ENCODE measurements around the gene MITF. TPM values are rescaled to one million over a fixed set of nuclear protein-coding genes. Genes with fewer than 3 reads are reported as not detected.

The MITF gene
- total and polyA plus RNA-seq, 4 donors, result 0.91 to 2.9 (median 2.3) TPM

DNA sequence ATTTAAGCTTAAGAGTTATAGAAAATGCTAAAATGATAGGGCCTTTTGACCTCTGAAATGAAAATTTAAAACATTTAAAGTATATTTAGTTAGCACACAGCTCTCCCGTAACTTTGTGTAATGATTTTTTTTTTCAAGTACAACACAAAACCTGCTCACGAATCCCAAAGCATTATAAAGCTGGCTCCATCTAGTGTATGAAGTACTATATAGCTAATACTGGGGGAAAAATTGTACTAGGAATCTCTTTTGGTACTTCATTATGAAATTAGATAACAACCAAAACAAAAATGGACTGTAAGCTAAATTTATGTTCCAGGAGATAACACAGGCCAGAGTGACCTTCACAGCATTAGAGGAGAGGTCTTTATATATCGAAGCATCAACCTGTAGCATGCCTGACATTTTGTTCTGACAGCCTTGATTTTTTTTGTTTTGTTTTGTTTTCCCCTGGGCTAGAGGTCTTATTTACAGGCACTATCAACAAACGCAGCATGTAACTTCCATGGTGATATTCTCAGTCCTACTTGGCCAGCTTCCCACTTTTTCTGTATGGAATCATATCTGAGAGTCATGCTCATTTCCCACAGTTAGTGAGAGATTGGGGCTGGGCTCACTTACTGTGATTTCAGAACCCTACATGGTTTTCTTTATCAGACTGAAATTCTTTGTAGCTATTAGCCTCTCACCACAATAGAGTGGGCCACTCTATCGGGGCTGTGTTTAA lies 116.3 kb downstream of the MITF start:
- H3K27me3 ChIP-seq (ENCODE audit: control insufficient read depth in 4 of 4, insufficient read depth in 4 of 4, low read length in 3 of 4), result no peaks in the 10 kb centered on the region
- TF ChIP-seq RAD21 (IDR thresholded peaks at IDR 0.05) (peak; percentile 58 to 66), EGR1 (IDR thresholded peaks at IDR 0.05; ENCODE audit: low read depth in 2 of 2) (no peak)
- TF ChIP-seq, protein P1, sequence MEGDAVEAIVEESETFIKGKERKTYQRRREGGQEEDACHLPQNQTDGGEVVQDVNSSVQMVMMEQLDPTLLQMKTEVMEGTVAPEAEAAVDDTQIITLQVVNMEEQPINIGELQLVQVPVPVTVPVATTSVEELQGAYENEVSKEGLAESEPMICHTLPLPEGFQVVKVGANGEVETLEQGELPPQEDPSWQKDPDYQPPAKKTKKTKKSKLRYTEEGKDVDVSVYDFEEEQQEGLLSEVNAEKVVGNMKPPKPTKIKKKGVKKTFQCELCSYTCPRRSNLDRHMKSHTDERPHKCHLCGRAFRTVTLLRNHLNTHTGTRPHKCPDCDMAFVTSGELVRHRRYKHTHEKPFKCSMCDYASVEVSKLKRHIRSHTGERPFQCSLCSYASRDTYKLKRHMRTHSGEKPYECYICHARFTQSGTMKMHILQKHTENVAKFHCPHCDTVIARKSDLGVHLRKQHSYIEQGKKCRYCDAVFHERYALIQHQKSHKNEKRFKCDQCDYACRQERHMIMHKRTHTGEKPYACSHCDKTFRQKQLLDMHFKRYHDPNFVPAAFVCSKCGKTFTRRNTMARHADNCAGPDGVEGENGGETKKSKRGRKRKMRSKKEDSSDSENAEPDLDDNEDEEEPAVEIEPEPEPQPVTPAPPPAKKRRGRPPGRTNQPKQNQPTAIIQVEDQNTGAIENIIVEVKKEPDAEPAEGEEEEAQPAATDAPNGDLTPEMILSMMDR (IDR thresholded peaks at IDR 0.05; ENCODE audit: low read depth, low read length, missing input control), result peak; percentile 14
- no peaks in the 10 kb centered on the region for H3K36me3 ChIP-seq (ENCODE audit: control insufficient read depth in 4 of 4, insufficient read depth in 3 of 4, low read depth in 1 of 4, low read length in 3 of 4)
- no peak overlapping the region for H3K9ac ChIP-seq (ENCODE audit: low read depth in 1 of 2, low read length in 2 of 2)
- no peaks in the 10 kb centered on the region for H3K4me1 ChIP-seq (ENCODE audit: control insufficient read depth in 4 of 4, insufficient read depth in 4 of 4, low read length in 3 of 4)
- H3K9me3 ChIP-seq (ENCODE audit: control insufficient read depth in 4 of 4, low read length in 3 of 4), result no peaks in the 10 kb centered on the region
- no peak overlapping the region for H3K4me3 ChIP-seq (ENCODE audit: low read depth in 1 of 3, low read length in 3 of 3)
- no peak for DNase-seq (ENCODE audit: low spot score)
- WGBS, result 42% methylated on average over 5 of the region's 5 CpGs
- no peak overlapping the region for H3K27ac ChIP-seq (ENCODE audit: low read depth in 1 of 2, low read length in 2 of 2)

DNA sequence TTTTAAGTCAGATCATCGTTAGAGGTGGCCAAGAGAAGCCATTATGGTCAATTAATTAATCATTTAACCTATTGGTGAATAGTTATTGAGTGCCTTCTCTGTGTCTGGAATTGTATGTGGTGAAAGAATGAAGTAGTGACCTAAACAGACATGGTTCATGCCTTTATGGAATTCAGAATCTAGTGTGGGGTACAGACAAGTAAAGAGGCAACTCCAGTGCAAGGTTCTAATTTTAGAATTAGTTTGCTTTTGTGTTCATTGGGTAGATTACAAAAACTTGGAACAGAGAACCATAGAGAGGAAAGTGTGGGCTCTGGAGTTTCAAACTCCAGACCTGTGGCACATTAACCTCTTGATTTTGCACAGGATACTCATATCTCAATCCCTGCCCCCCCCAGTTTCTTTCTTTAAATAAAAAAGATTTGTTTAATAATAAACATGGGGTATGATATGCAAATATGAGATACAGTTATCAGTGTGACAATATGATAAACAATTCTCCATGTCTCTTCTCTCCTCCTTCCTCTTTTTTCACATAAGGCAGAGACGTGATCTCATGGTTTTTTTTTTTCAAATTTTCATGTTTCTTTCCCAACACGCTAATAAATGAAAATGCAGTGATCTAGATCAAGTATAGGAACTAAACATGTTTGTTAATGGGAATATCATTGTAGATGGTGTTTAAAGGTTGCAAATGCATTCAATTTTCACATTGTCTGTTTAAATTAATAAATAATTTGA lies 117.9 kb downstream of the MITF start:
- Histone ChIP-seq H3K9ac (ENCODE audit: low read depth in 1 of 2, low read length in 2 of 2) (no peak overlapping the region), H3K27me3 (ENCODE audit: control insufficient read depth in 4 of 4, insufficient read depth in 4 of 4, low read length in 3 of 4) (no peaks in the 10 kb centered on the region), H3K9me3 (ENCODE audit: control insufficient read depth in 4 of 4, low read length in 3 of 4) (no peaks in the 10 kb centered on the region), H3K27ac (ENCODE audit: low read depth in 1 of 2, low read length in 2 of 2) (no peak overlapping the region), H3K4me3 (ENCODE audit: low read depth in 1 of 3, low read length in 3 of 3) (no peak overlapping the region), H3K4me1 (ENCODE audit: control insufficient read depth in 4 of 4, insufficient read depth in 4 of 4, low read length in 3 of 4) (no peaks in the 10 kb centered on the region), H3K36me3 (ENCODE audit: control insufficient read depth in 4 of 4, insufficient read depth in 3 of 4, low read depth in 1 of 4, low read length in 3 of 4) (no peaks in the 10 kb centered on the region)
- 68% methylated on average over 3 of the region's 3 CpGs for WGBS
- DNase-seq (ENCODE audit: low spot score), result no peak
- TF ChIP-seq RXRA (IDR thresholded peaks at IDR 0.05) (no peak), SP1 (IDR thresholded peaks at IDR 0.05) (no peak), GABPA (IDR thresholded peaks at IDR 0.05 in 1 of 2, conservative IDR thresholded peaks at IDR 0.05 in 1 of 2) (no peak), HNF4G (IDR thresholded peaks at IDR 0.05) (no peak), TAF1 (conservative IDR thresholded peaks at IDR 0.05) (no peak), FOXA2 (IDR thresholded peaks at IDR 0.05) (no peak), NR2F2 (IDR thresholded peaks at IDR 0.05) (no peak), HNF4A (conservative IDR thresholded peaks at IDR 0.05) (no peak)
- TF ChIP-seq, protein P2, sequence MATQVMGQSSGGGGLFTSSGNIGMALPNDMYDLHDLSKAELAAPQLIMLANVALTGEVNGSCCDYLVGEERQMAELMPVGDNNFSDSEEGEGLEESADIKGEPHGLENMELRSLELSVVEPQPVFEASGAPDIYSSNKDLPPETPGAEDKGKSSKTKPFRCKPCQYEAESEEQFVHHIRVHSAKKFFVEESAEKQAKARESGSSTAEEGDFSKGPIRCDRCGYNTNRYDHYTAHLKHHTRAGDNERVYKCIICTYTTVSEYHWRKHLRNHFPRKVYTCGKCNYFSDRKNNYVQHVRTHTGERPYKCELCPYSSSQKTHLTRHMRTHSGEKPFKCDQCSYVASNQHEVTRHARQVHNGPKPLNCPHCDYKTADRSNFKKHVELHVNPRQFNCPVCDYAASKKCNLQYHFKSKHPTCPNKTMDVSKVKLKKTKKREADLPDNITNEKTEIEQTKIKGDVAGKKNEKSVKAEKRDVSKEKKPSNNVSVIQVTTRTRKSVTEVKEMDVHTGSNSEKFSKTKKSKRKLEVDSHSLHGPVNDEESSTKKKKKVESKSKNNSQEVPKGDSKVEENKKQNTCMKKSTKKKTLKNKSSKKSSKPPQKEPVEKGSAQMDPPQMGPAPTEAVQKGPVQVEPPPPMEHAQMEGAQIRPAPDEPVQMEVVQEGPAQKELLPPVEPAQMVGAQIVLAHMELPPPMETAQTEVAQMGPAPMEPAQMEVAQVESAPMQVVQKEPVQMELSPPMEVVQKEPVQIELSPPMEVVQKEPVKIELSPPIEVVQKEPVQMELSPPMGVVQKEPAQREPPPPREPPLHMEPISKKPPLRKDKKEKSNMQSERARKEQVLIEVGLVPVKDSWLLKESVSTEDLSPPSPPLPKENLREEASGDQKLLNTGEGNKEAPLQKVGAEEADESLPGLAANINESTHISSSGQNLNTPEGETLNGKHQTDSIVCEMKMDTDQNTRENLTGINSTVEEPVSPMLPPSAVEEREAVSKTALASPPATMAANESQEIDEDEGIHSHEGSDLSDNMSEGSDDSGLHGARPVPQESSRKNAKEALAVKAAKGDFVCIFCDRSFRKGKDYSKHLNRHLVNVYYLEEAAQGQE (IDR thresholded peaks at IDR 0.05), result no peak
- TF ChIP-seq, protein P1 (IDR thresholded peaks at IDR 0.05; ENCODE audit: low read depth, low read length, missing input control), result no peak
